ENCODE measurements around the gene KCNMB1.
A peak's percentile ranks its signal among the peaks of the same experiment; 100 is the strongest.

DNA sequence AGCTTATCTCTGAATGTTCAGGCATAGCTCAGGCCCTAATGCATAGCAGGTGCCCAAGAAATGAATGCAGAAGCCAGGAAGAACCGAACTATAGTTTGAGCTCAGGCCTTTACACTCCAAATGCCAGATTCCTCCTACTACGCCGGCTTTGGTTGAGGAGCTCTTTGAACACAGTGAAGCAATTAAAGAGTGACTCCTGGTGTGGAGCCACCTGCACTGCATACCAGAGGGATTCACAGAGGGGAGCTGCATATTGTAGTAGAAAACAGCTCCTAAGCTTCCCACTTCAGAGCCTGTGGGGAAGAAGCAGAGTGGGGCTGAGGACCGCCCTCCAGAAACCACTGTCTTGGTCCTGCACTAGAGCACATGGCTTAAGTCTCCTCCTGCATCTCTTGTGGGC, 14.5 kb upstream of the KCNMB1 start:
- TF ChIP-seq CTCF (IDR thresholded peaks at IDR 0.05), result peak in 3 of 6 experiments; percentile 14 to 28 (median 23)
- no peak for TF ChIP-seq POLR2A (IDR thresholded peaks at IDR 0.05)

Measured in thyroid gland (tissue), 4 donors.